ENCODE results near the gene ADGRA1.
"Not testable (repeated sequence)": the region's sequence is repeated elsewhere in the genome, so short reads cannot be mapped to it uniquely, and the experiment has no call there.

Gene ADGRA1

GRCh38 chr10:133047526-133048123 lies 40.1 kb upstream of the ADGRA1 start:
- TF ChIP-seq CTCF (IDR thresholded peaks at IDR 0.05; ENCODE audit: insufficient read depth, low read depth, low read length, missing control alignments): no peak
- no peak for DNase-seq (ENCODE audit: low read depth)
- H3K4me3 ChIP-seq (ENCODE audit: low read length): no peak overlapping the region

- no peak for DNase-seq (ENCODE audit: low read depth)
- no peak overlapping the region for H3K4me3 ChIP-seq (ENCODE audit: low read length)
- no peak for TF ChIP-seq CTCF (IDR thresholded peaks at IDR 0.05; ENCODE audit: insufficient read depth, low read depth, low read length, missing control alignments)
Observed at GRCh38 chr10:133048266-133048665, 39.5 kb upstream of the ADGRA1 start.

GRCh38 chr10:133048926-133049325 lies 38.8 kb upstream of the ADGRA1 start:
- no peak for DNase-seq (ENCODE audit: low read depth)
- no peak overlapping the region for H3K4me3 ChIP-seq (ENCODE audit: low read length)

GRCh38 chr10:133049639-133050038 lies 38.1 kb upstream of the ADGRA1 start:
- no peak for DNase-seq (ENCODE audit: low read depth)
- no peak for TF ChIP-seq CTCF (IDR thresholded peaks at IDR 0.05; ENCODE audit: insufficient read depth, low read depth, low read length, missing control alignments)
- H3K4me3 ChIP-seq (ENCODE audit: low read length): no peak overlapping the region

More at GRCh38 chr10:133048926-133049325, 38.8 kb upstream of the ADGRA1 start:
- no peak for TF ChIP-seq CTCF (IDR thresholded peaks at IDR 0.05; ENCODE audit: insufficient read depth, low read depth, low read length, missing control alignments)

- no peak for DNase-seq (ENCODE audit: low read depth)
- H3K4me3 ChIP-seq (ENCODE audit: low read length): no peak overlapping the region
- no peak for TF ChIP-seq CTCF (IDR thresholded peaks at IDR 0.05; ENCODE audit: insufficient read depth, low read depth, low read length, missing control alignments)
Observed at GRCh38 chr10:133050371-133050770, 37.4 kb upstream of the ADGRA1 start.

GRCh38 chr10:133052076-133052475 lies 35.6 kb upstream of the ADGRA1 start:
- TF ChIP-seq CTCF (IDR thresholded peaks at IDR 0.05; ENCODE audit: insufficient read depth, low read depth, low read length, missing control alignments): no peak
- no peak overlapping the region for H3K4me3 ChIP-seq (ENCODE audit: low read length)
- no peak for DNase-seq (ENCODE audit: low read depth)

GRCh38 chr10:133053527-133054133 lies 34.1 kb upstream of the ADGRA1 start:
- not testable (repeated sequence) for H3K4me3 ChIP-seq (ENCODE audit: low read length); DNase-seq (ENCODE audit: low read depth)
